HG02973 (cell line): ENCODE measurements around the gene KCNK3.
"Not testable (repeated sequence)": the region's sequence is repeated elsewhere in the genome, so short reads cannot be mapped to it uniquely, and the experiment has no call there.

Experiments used
- ATAC-seq: cut with Tn5 transposase; IDR thresholded peaks from one replicate; pipeline ENCODE4 v1.9.1; 2021; ENCODE audit warnings: moderate library complexity; ENCODE audit not compliant: unreplicated experiment

The KCNK3 gene

DNA sequence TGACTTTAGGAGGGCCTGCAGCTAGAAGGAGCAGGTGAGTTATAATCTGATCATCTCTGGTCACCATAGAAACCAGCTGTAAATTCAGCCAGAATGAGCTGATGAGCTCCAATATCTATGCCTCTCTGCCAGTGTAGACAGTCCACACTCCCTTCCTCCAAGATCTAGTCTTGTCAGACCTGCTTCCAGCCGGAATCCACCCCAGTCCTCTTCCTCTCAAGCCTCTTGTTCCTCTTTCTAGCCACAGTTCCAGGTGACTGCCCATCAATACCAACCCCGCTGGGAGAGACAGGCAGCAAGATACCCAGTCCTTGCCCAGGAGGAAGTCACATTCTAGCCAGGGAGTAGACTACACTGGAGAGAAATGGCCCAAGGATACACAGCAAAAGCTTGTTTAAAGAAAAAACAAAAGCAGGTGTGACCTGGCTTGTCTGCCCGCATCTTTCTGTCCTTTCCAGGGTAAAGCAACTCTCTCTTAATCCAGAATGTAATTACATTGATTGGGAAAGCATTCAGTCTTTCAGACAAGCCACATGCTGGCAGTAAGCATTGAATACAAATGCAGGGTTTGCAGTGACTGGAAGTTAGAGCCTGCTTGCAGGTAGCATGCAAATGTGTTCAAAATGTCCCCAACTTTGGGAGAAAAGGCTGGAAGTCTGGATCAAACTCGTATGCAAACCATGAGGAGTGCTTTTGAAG lies 62.6 kb downstream of the KCNK3 start:
- ATAC-seq, result no peak

GRCh38 chr2:26756337-26756736 lies 63.8 kb downstream of the KCNK3 start:
- ATAC-seq, result no peak

DNA sequence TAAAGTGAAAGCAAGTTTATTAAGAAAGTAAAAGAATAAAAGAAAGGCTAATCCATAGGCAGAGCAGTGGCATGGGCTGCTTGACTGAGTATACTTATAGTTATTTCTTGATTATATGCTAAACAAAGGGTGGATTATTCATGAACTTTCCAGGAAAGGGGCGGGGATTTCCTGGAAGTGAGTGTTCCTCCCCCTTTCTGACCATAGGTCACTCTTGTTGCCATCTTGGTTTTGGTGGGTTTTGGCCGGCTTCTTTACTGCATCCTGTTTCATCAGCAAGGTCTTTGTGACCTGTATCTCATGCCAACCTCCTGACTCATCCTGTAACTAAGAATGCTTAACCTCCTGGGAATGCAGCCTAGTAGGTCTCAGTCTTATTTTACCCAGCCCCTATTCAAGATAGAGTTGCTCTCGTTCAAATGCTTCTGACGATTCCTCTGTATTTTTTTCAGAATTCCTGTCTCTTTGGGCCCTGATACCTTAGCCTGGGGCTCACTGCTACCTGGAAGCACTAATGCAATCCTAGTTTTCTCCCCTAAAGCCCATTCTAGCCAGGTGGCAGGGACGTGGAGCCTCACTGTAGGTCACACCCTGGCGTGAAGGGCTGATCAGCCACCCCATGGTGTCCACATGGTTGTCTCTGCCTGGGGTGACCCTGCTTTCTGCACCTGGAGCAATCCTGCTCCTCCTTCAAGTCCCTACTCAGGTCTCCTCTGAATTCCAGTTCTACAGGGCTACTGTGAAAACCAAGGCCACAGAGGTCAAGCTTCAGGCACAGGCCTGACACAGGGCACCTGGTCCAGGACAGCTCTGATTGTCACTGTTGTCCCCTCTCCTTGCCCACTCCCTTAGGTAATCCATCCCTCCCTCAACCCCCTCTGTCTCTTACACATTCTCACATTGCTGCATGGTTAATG lies 65.6 kb downstream of the KCNK3 start:
- ATAC-seq, result no peak

- no peak for ATAC-seq
Observed at GRCh38 chr2:26758790-26759321, 66.3 kb downstream of the KCNK3 start.

- ATAC-seq, result no peak
Observed at GRCh38 chr2:26759845-26760244, 67.3 kb downstream of the KCNK3 start.

GRCh38 chr2:26760991-26761390 lies 68.5 kb downstream of the KCNK3 start:
- not testable (repeated sequence) for ATAC-seq

- ATAC-seq, result no peak
Observed at GRCh38 chr2:26763019-26763418, 70.5 kb downstream of the KCNK3 start.

GRCh38 chr2:26764078-26764887 lies 71.8 kb downstream of the KCNK3 start, which contains the start of gene SLC35F6:
TSS of gene SLC35F6 (plus strand) at chr2:26764284. CDS start at chr2:26764350, 66 bp downstream.
- peak; percentile 74 for ATAC-seq

DNA sequence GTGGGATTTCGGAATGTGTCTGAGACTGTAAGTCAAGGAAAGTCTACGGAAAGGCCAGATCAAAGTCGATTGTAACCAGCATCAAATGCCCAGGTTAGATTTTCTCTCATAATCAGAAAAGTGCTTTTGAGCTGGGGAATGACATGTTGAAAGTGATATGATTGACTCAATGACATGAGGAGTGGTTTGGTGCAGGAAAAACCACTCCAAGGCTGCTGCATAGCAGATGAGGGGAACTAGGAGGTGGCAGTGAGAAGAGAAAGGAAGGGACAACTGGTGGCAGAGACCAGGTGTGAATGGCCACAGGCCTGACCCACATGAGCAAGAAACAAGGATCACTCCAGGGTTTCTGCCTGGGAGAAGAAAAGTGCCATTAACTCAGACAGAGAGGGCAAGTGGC lies 72.4 kb downstream of the KCNK3 start:
- no peak for ATAC-seq

DNA sequence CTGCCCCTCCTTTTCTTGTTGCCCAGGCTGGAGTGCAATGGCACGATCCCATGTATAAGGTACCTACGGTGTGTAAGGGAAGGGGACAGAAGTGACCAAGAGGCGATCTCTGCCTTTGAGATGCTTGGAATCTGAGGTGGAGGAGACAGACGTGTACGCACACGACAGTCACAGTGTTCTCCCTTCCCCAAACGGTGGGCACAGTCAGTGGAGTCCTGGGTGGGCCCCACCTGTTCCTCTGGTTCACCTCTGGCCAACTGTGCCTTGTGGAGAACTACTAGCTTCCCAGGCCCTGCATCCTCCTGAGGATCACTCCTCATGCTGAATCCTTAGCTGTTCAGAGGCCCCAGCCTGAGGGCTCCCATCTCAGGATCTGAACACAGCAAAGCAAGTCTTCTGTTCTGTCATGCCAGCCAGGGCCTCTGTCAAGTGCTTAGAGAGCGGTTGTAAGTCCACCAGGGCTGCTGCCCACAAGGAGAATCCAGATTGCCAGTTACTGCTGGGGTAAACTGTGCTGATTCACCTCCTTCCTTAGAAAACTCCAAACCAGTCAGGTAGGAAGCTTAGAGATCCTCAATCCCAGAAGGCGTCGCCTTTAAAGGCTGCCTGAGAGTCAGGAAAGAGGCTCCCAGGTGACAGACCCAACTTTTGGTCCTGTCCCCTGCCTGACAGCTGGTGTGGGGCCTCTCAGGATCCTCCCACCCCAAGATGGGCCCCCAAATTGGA lies 73.1 kb downstream of the KCNK3 start:
- no peak for ATAC-seq

- no peak for ATAC-seq
Observed at GRCh38 chr2:26767129-26767528, 74.6 kb downstream of the KCNK3 start.

GRCh38 chr2:26767894-26768487 lies 75.5 kb downstream of the KCNK3 start:
- ATAC-seq, result no peak

DNA sequence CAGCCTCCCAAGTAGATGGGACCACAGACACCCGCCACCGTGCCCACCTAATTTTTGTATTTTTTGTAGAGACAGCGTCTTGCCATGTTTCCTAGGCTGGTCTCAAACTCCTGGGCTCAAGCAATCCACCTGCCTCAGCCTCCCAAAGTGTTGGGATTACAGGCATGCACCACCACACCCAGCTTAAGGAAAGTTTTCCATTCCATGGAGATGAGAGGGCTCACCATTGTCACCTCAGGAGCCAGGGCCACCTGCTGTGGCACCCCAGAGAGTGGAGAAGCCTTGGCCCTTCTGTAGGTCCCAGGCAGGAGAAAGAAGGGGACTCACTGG lies 76.2 kb downstream of the KCNK3 start:
- ATAC-seq, result no peak

- ATAC-seq, result no peak
Observed at GRCh38 chr2:26769089-26769761, 76.7 kb downstream of the KCNK3 start.

DNA sequence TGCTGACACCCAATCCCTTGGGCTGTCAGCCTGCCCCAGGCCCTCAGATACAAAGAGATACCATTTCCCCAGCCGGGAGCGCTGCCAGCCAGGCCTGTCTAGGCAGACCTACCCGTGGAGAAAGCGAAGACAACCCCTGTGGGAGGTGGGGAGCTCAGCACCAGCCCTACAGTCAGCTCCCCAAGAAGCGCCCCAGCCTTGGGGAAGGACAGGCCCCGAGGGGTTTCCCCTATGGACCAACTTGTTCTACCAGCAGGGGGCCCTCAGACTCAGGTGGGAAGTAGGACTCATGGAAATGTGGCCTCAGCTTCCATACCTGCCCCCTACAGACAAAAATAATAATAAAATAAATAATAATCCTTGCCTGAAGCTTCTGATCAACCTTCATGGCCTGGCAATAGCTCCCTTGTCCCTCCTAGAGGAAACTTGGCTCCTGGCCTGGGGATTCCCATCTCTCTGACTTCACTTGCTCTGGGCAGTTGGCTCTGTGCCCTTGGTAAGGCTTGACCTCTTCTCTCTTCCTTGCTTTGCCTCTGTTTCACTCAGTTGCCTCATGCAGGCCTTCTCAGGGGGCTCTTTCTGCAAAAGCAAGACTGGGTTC lies 78.6 kb downstream of the KCNK3 start:
- ATAC-seq, result no peak

- ATAC-seq, result no peak
Observed at GRCh38 chr2:26772064-26773001, 79.8 kb downstream of the KCNK3 start.

DNA sequence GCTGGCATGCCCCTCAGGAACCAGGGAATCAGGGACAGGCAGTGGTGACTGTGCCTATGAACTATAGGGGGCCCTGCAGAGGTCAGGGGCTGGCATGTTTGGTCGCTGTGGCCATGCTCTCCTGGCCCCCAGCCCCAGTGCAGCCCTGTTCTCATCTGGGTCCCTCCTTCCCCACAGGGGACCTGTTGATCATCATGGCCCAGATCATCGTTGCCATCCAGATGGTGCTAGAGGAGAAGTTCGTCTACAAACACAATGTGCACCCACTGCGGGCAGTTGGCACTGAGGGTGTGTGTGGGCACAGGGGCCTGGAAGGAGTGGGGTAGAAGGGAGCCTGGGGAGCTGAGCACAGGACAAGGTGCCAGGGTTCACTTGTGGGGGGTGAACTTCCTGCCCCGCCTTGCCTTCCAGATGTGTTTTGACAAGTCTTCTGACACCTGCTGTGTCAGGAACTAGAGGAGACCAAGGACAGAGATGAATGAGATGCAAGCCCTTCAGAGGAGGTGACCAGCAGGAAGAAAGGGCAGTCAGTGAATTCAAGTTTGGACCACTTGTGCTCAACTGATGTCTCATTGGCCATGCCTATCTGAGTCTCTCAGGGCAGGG lies 83.8 kb downstream of the KCNK3 start:
- no peak for ATAC-seq

- ATAC-seq, result no peak
Observed at GRCh38 chr2:26778098-26778497, 85.6 kb downstream of the KCNK3 start.
